ENCODE data around the gene CDC40.

Gene CDC40

DNA sequence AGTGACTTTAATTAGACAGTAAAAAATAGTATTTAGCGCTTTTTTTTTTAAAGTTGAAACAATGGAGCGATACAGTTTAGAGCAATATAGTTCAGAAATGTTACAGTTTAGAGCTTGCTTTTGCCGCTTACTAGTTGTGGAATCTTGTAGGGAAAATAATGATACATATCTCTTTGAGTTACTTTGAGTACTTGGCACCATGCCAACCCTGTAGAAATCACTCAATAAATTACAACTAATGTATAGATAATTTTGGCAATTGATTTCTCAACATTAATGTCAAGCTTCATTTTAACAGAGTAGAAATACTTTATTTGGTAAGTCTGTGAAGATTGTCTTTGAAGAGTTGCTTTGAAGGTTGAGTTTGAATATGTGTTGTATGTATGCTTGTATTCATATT, 27.4 kb downstream of the CDC40 start:
- no peak for TF ChIP-seq CTCF (IDR thresholded peaks at IDR 0.05; ENCODE audit: low read depth, low read length)

GRCh38 chr6:110211753-110212152, 31.5 kb downstream of the CDC40 start:
- H3K4me3 ChIP-seq (ENCODE audit: low read depth, low read length), result no peak overlapping the region
- TF ChIP-seq CTCF (IDR thresholded peaks at IDR 0.05; ENCODE audit: low read depth, low read length), result no peak

More for the DNA sequence above, 27.4 kb downstream of the CDC40 start:
- no peak overlapping the region for H3K4me3 ChIP-seq (ENCODE audit: low read depth, low read length)

- H3K4me3 ChIP-seq (ENCODE audit: low read depth, low read length), result no peak overlapping the region
- no peak for TF ChIP-seq CTCF (IDR thresholded peaks at IDR 0.05; ENCODE audit: low read depth, low read length)
These were observed 34.1 kb downstream of the CDC40 start for GRCh38 chr6:110214338-110214737.

DNA sequence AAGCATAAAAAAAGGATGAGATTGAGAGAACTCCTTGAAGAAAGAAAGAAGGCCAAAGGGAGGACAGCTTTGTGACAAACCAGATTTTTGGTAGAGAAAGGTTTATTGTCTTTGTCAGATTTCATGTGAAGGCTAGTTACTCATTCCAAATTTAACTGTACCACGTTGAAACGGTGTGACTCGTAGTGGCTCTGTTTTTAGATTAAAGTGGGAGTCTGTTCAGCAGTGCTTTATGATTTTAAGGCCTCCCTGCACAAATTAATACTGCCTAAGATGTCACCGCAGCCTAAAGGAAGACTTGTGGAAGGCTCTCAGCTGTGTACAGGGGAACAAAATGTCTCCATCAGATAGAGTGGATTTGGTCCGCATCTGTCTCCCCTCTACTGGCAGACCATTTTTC, 35.9 kb downstream of the CDC40 start:
- no peak for TF ChIP-seq CTCF (IDR thresholded peaks at IDR 0.05; ENCODE audit: low read depth, low read length)

DNA sequence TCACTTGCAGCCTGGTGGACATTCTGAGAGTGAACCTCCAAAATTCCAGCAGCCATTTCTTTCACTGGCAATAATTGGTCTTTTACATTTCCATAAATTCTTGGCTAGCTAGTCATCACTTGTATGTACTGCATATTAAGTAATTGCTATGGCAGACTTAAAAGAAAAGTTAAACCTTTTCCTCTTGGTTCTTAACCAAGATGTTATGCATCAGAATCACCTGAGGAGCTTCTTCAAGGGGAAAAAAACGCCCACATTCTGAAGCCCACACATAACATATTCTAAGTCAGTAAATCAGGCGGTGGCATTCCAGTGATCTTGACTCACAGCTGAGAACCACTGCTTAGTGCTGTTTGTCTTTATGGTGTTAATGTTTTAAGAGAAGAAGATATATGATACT, 37.0 kb downstream of the CDC40 start:
- H3K4me3 ChIP-seq (ENCODE audit: low read depth, low read length), result no peak overlapping the region
- TF ChIP-seq CTCF (IDR thresholded peaks at IDR 0.05; ENCODE audit: low read depth, low read length), result no peak

More for the DNA sequence above, 35.9 kb downstream of the CDC40 start:
- no peak overlapping the region for H3K4me3 ChIP-seq (ENCODE audit: low read depth, low read length)

DNA sequence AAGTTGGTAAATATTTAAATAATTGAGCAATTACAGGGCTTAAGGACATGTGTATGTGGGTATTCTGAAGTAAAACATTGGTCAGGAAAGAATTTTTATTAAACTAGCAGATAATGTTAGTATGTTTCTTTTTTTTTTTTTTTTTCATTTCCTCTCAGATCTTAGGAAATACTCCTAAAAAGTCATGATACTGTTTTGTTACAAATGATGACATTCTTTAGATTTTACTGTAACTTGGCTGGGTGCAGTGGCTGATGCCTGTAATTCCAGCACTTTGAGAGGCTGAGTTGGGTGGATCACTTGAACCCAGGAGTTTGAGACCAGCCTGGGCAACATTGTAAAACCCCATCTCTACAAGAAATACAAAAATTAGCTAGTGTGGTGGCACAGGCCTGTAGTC, 41.5 kb downstream of the CDC40 start:
- no peak for TF ChIP-seq CTCF (IDR thresholded peaks at IDR 0.05; ENCODE audit: low read depth, low read length)
- H3K4me3 ChIP-seq (ENCODE audit: low read depth, low read length), result no peak overlapping the region

GRCh38 chr6:110226261-110226660, 46.0 kb downstream of the CDC40 start:
- no peak for TF ChIP-seq CTCF (IDR thresholded peaks at IDR 0.05; ENCODE audit: low read depth, low read length)

More at GRCh38 chr6:110226261-110226660, 46.0 kb downstream of the CDC40 start:
- no peak overlapping the region for H3K4me3 ChIP-seq (ENCODE audit: low read depth, low read length)

Measured in WI38 (cell line).